Measurements from ENCODE around the gene CDK5RAP2.

GRCh38 chr9:120625222-120625621 lies 45.3 kb upstream of the CDK5RAP2 start:
- no peak for TF ChIP-seq CTCF (IDR thresholded peaks at IDR 0.05 in 4 of 5, conservative IDR thresholded peaks at IDR 0.05 in 1 of 5)
- no peak for TF ChIP-seq POLR2A (IDR thresholded peaks at IDR 0.05)
